Measurements from ENCODE around the gene TGM5. TPM values are rescaled to one million over a fixed set of nuclear protein-coding genes. Genes with fewer than 3 reads are reported as not detected.

The TGM5 gene
- total and polyA plus RNA-seq, 2 experiments from 2014 or later = not detected

GRCh38 chr15:43266386-43266785 lies 342 bp downstream of the TGM5 start:
- H3K4me1 Mint-ChIP-seq = no peaks in the 10 kb centered on the region
- Histone ChIP-seq H3K4me2 (no peak overlapping the region), H3K36me3 (ENCODE audit: insufficient read depth) (no peaks in the 10 kb centered on the region), H3F3A (replicated peaks; ENCODE audit: low read depth) (no peaks in the 10 kb centered on the region), H3K79me2 (replicated peaks; ENCODE audit: insufficient read depth) (no peaks in the 10 kb centered on the region), H3K27ac (ENCODE audit: low read depth) (no peak overlapping the region), H3K4me3 (no peak overlapping the region), H3K9me2 (ENCODE audit: insufficient read depth) (peaks cover 1% of the 10 kb centered on the region; the same call in 1 of the 2 replicates), H3K4me1 (ENCODE audit: insufficient read depth) (no peaks in the 10 kb centered on the region), H3K27me3 (ENCODE audit: insufficient read depth) (no peaks in the 10 kb centered on the region), H2AFZ (peak overlapping the region; percentile 63; the same call in 1 of the 2 replicates), H4K20me1 (replicated peaks; ENCODE audit: insufficient read depth) (no peaks in the 10 kb centered on the region)
- TF ChIP-seq POLR2AphosphoS5 (IDR thresholded peaks at IDR 0.05; ENCODE audit: low read depth) (no peak), ZNF114 (CRISPR knock-in tag; IDR thresholded peaks at IDR 0.05) (no peak), CTCF (conservative IDR thresholded peaks at IDR 0.05; ENCODE audit: low read depth in 2 of 2) (no peak), CREB1 (CRISPR knock-in tag; IDR thresholded peaks at IDR 0.05; ENCODE audit: low read depth) (no peak), EZH2 (IDR thresholded peaks at IDR 0.05; ENCODE audit: low read depth, unreplicated experiment) (no peak), ETS1 (IDR thresholded peaks at IDR 0.05) (no peak), ZNF331 (CRISPR knock-in tag; IDR thresholded peaks at IDR 0.05; ENCODE audit: low read depth) (no peak), JUNB (IDR thresholded peaks at IDR 0.05; ENCODE audit: unreplicated experiment) (no peak), STAT1 (IDR thresholded peaks at IDR 0.05; ENCODE audit: unreplicated experiment) (no peak), NANOG (IDR thresholded peaks at IDR 0.05; ENCODE audit: borderline replicate concordance) (no peak), EZH2phosphoT487 (IDR thresholded peaks at IDR 0.05; ENCODE audit: unreplicated experiment) (no peak)
- TF ChIP-seq, protein P1, sequence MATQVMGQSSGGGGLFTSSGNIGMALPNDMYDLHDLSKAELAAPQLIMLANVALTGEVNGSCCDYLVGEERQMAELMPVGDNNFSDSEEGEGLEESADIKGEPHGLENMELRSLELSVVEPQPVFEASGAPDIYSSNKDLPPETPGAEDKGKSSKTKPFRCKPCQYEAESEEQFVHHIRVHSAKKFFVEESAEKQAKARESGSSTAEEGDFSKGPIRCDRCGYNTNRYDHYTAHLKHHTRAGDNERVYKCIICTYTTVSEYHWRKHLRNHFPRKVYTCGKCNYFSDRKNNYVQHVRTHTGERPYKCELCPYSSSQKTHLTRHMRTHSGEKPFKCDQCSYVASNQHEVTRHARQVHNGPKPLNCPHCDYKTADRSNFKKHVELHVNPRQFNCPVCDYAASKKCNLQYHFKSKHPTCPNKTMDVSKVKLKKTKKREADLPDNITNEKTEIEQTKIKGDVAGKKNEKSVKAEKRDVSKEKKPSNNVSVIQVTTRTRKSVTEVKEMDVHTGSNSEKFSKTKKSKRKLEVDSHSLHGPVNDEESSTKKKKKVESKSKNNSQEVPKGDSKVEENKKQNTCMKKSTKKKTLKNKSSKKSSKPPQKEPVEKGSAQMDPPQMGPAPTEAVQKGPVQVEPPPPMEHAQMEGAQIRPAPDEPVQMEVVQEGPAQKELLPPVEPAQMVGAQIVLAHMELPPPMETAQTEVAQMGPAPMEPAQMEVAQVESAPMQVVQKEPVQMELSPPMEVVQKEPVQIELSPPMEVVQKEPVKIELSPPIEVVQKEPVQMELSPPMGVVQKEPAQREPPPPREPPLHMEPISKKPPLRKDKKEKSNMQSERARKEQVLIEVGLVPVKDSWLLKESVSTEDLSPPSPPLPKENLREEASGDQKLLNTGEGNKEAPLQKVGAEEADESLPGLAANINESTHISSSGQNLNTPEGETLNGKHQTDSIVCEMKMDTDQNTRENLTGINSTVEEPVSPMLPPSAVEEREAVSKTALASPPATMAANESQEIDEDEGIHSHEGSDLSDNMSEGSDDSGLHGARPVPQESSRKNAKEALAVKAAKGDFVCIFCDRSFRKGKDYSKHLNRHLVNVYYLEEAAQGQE (IDR thresholded peaks at IDR 0.05; ENCODE audit: unreplicated experiment) = no peak
- TF ChIP-seq, protein P2, sequence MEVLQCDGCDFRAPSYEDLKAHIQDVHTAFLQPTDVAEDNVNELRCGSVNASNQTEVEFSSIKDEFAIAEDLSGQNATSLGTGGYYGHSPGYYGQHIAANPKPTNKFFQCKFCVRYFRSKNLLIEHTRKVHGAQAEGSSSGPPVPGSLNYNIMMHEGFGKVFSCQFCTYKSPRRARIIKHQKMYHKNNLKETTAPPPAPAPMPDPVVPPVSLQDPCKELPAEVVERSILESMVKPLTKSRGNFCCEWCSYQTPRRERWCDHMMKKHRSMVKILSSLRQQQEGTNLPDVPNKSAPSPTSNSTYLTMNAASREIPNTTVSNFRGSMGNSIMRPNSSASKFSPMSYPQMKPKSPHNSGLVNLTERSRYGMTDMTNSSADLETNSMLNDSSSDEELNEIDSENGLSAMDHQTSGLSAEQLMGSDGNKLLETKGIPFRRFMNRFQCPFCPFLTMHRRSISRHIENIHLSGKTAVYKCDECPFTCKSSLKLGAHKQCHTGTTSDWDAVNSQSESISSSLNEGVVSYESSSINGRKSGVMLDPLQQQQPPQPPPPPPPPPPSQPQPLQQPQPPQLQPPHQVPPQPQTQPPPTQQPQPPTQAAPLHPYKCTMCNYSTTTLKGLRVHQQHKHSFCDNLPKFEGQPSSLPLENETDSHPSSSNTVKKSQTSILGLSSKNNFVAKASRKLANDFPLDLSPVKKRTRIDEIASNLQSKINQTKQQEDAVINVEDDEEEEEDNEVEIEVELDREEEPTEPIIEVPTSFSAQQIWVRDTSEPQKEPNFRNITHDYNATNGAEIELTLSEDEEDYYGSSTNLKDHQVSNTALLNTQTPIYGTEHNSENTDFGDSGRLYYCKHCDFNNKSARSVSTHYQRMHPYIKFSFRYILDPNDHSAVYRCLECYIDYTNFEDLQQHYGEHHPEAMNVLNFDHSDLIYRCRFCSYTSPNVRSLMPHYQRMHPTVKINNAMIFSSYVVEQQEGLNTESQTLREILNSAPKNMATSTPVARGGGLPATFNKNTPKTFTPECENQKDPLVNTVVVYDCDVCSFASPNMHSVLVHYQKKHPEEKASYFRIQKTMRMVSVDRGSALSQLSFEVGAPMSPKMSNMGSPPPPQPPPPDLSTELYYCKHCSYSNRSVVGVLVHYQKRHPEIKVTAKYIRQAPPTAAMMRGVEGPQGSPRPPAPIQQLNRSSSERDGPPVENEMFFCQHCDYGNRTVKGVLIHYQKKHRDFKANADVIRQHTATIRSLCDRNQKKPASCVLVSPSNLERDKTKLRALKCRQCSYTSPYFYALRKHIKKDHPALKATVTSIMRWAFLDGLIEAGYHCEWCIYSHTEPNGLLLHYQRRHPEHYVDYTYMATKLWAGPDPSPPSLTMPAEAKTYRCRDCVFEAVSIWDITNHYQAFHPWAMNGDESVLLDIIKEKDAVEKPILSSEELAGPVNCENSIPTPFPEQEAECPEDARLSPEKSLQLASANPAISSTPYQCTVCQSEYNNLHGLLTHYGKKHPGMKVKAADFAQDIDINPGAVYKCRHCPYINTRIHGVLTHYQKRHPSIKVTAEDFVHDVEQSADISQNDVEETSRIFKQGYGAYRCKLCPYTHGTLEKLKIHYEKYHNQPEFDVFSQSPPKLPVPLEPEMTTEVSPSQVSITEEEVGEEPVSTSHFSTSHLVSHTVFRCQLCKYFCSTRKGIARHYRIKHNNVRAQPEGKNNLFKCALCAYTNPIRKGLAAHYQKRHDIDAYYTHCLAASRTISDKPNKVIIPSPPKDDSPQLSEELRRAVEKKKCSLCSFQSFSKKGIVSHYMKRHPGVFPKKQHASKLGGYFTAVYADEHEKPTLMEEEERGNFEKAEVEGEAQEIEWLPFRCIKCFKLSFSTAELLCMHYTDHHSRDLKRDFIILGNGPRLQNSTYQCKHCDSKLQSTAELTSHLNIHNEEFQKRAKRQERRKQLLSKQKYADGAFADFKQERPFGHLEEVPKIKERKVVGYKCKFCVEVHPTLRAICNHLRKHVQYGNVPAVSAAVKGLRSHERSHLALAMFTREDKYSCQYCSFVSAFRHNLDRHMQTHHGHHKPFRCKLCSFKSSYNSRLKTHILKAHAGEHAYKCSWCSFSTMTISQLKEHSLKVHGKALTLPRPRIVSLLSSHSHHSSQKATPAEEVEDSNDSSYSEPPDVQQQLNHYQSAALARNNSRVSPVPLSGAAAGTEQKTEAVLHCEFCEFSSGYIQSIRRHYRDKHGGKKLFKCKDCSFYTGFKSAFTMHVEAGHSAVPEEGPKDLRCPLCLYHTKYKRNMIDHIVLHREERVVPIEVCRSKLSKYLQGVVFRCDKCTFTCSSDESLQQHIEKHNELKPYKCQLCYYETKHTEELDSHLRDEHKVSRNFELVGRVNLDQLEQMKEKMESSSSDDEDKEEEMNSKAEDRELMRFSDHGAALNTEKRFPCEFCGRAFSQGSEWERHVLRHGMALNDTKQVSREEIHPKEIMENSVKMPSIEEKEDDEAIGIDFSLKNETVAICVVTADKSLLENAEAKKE (CRISPR knock-in tag; IDR thresholded peaks at IDR 0.05) = no peak
- no peak overlapping the region for H3K4me3 Mint-ChIP-seq
- H3K27ac Mint-ChIP-seq = no peak overlapping the region
- H3K27me3 Mint-ChIP-seq (ENCODE audit: insufficient read depth, low read depth, poor library complexity) = peaks cover 5% of the 10 kb centered on the region
- no peaks in the 10 kb centered on the region for H3K36me3 Mint-ChIP-seq (ENCODE audit: low read depth)
- ATAC-seq (no peak), DNase-seq (ENCODE audit: low spot score) (no peak)
- no peaks in the 10 kb centered on the region for H3K9me3 Mint-ChIP-seq
